HEK293 (cell line): ENCODE results near the gene CLEC4G.

Source experiments
- CTCF ChIP-seq: fragments of 450-650 bp; formaldehyde crosslinking; IDR thresholded peaks from 2 replicates; pipeline ENCODE4 v1.5.1; 2016; ENCODE audit warnings: missing biosample characterization, missing genetic modification characterization
- ELK4 ChIP-seq: IDR thresholded peaks from 2 replicates; pipeline ENCODE4 v1.6.1; 2011; ENCODE audit warnings: mild to moderate bottlenecking, low read depth, low read length, borderline replicate concordance
- ZNF114 ChIP-seq: fragments of 450-650 bp; formaldehyde crosslinking; IDR thresholded peaks from 2 replicates; pipeline ENCODE4 v1.5.0; 2017; ENCODE audit warnings: missing biosample characterization, missing genetic modification characterization

GRCh38 chr19:7731218-7731595 lies 703 bp downstream of the CLEC4G start:
- TF ChIP-seq ZNF114 (no peak), CTCF (tag by site-specific recombination) (no peak), ELK4 (no peak)
